Measurements from ENCODE around the gene LTBP1. TPM values are rescaled to one million over a fixed set of nuclear protein-coding genes. Genes with fewer than 3 reads are reported as not detected.

Gene LTBP1
- total RNA-seq, 1 donor from 2014 or later, result 48.4 TPM

- TF ChIP-seq POLR2AphosphoS5 (IDR thresholded peaks at IDR 0.05; ENCODE audit: insufficient read depth in 1 of 2, low read depth in 1 of 2) (no peak), CTCF (IDR thresholded peaks at IDR 0.05) (no peak), POLR2A (IDR thresholded peaks at IDR 0.05) (no peak)
- intact Hi-C loops (cut with DNase I), result no loop called here
Observed at GRCh38 chr2:33241581-33241980, 294.8 kb downstream of the LTBP1 start.

GRCh38 chr2:33242845-33243244 lies 296.1 kb downstream of the LTBP1 start:
- no peaks in the 10 kb centered on the region for H3K36me3 ChIP-seq
- no peaks in the 10 kb centered on the region for H3K27me3 ChIP-seq
- H3K4me3 ChIP-seq, result no peak overlapping the region
- no peaks in the 10 kb centered on the region for H3K9me3 ChIP-seq
- no peak for DNase-seq (ENCODE audit: extremely low spot score in 2 of 2)
- peaks cover 9% of the 10 kb centered on the region for H3K4me1 ChIP-seq
- intact Hi-C loops (cut with DNase I), result no loop called here
- H3K27ac ChIP-seq, result no peak overlapping the region
- no peak for TF ChIP-seq POLR2A (IDR thresholded peaks at IDR 0.05)

More at GRCh38 chr2:33241581-33241980, 294.8 kb downstream of the LTBP1 start:
- Histone ChIP-seq H3K36me3 (no peaks in the 10 kb centered on the region), H3K27ac (no peak overlapping the region), H3K27me3 (no peaks in the 10 kb centered on the region), H3K4me1 (peaks cover 9% of the 10 kb centered on the region), H3K9me3 (no peaks in the 10 kb centered on the region), H3K4me3 (no peak overlapping the region)
- DNase-seq (ENCODE audit: extremely low spot score in 2 of 2), result no peak

- DNase-seq (ENCODE audit: extremely low spot score in 2 of 2), result no peak
- Histone ChIP-seq H3K27me3 (no peaks in the 10 kb centered on the region), H3K9me3 (no peaks in the 10 kb centered on the region), H3K4me3 (no peak overlapping the region), H3K4me1 (peaks cover 9% of the 10 kb centered on the region), H3K36me3 (no peaks in the 10 kb centered on the region), H3K27ac (no peak overlapping the region)
- intact Hi-C loops (cut with DNase I), result no loop called here
- TF ChIP-seq CTCF (IDR thresholded peaks at IDR 0.05) (no peak), POLR2A (IDR thresholded peaks at IDR 0.05) (no peak)
Observed at GRCh38 chr2:33246432-33246831, 299.7 kb downstream of the LTBP1 start.

- intact Hi-C loops (cut with DNase I), result no loop called here
- Histone ChIP-seq H3K36me3 (no peaks in the 10 kb centered on the region), H3K9me3 (no peaks in the 10 kb centered on the region), H3K27ac (no peak overlapping the region), H3K4me1 (peaks cover 9% of the 10 kb centered on the region), H3K4me3 (no peak overlapping the region), H3K27me3 (no peaks in the 10 kb centered on the region)
- DNase-seq (ENCODE audit: extremely low spot score in 2 of 2), result no peak
- TF ChIP-seq CTCF (IDR thresholded peaks at IDR 0.05), result no peak
- no peak for TF ChIP-seq POLR2AphosphoS5 (IDR thresholded peaks at IDR 0.05; ENCODE audit: insufficient read depth in 1 of 2, low read depth in 1 of 2)
- TF ChIP-seq POLR2A (IDR thresholded peaks at IDR 0.05), result no peak
Observed at GRCh38 chr2:33247365-33247764, 300.6 kb downstream of the LTBP1 start.

GRCh38 chr2:33250417-33251029 lies 303.8 kb downstream of the LTBP1 start:
- no peaks in the 10 kb centered on the region for H3K9me3 ChIP-seq
- TF ChIP-seq POLR2A (IDR thresholded peaks at IDR 0.05) (no peak), CTCF (IDR thresholded peaks at IDR 0.05) (no peak), POLR2AphosphoS5 (IDR thresholded peaks at IDR 0.05; ENCODE audit: insufficient read depth in 1 of 2, low read depth in 1 of 2) (no peak)
- no peak overlapping the region for H3K27ac ChIP-seq
- intact Hi-C loops (cut with DNase I), result no loop called here
- H3K36me3 ChIP-seq, result no peaks in the 10 kb centered on the region
- no peak overlapping the region for H3K4me3 ChIP-seq
- H3K27me3 ChIP-seq, result no peaks in the 10 kb centered on the region
- no peaks in the 10 kb centered on the region for H3K4me1 ChIP-seq
- DNase-seq (ENCODE audit: extremely low spot score in 2 of 2), result no peak

All from vagina (tissue), 2 donors.